Posterior vena cava (tissue), 2 donors: ENCODE results near the gene MEGF6. TPM values are rescaled to one million over a fixed set of nuclear protein-coding genes. Genes with fewer than 3 reads are reported as not detected.

Source experiments
- DNase-seq: peaks from one replicate; pipeline ENCODE4 v3.0.0-alpha.2; 2020; ENCODE audit warnings: low spot score
- intact Hi-C, 2 donors: fragments of 100-400 bp; cut with DNase I; formaldehyde crosslinking; loops; one replicate each; pipeline versions ENCODE4 v1.14.1 to v1.14.2; 2022 to 2023
- total RNA-seq, 2 donors: library from RNA; stranded (reverse); fragmentation: NEBNext Ultra II Directional; extraction: Animal tissue kit (Norgen Biotek cat#: 25700); gene quantifications; one replicate each; pipeline ENCODE4 v1.2.1, GENCODE V29; 2021
- donor health status: DM: yes; HTN: yes; CAD: no.
- donor health status: DM: yes; HTN: yes; CAD: no.

MEGF6 gene
- total RNA-seq, 2 donors from 2014 or later, result 82.3 to 123 TPM

- intact Hi-C loops, result no loop called here
- DNase-seq, result no peak
Observed at GRCh38 chr1:3474016-3474415, 137.3 kb downstream of the MEGF6 start.

GRCh38 chr1:3473381-3473844 is 137.9 kb downstream of the MEGF6 start:
- intact Hi-C loops, result no loop called here
- no peak for DNase-seq

GRCh38 chr1:3472906-3473305 is 138.4 kb downstream of the MEGF6 start:
- DNase-seq, result no peak
- intact Hi-C loops, result no loop called here

GRCh38 chr1:3472088-3472850 is 139.0 kb downstream of the MEGF6 start:
- DNase-seq, result no peak
- intact Hi-C loops, result no loop called here

GRCh38 chr1:3471356-3472087 is 139.8 kb downstream of the MEGF6 start:
- intact Hi-C loops, result no loop called here
- peak; percentile 80 for DNase-seq

- intact Hi-C loops, result no loop called here
- peak; percentile 79 for DNase-seq
Observed at GRCh38 chr1:3470650-3471355, 140.5 kb downstream of the MEGF6 start.

DNA sequence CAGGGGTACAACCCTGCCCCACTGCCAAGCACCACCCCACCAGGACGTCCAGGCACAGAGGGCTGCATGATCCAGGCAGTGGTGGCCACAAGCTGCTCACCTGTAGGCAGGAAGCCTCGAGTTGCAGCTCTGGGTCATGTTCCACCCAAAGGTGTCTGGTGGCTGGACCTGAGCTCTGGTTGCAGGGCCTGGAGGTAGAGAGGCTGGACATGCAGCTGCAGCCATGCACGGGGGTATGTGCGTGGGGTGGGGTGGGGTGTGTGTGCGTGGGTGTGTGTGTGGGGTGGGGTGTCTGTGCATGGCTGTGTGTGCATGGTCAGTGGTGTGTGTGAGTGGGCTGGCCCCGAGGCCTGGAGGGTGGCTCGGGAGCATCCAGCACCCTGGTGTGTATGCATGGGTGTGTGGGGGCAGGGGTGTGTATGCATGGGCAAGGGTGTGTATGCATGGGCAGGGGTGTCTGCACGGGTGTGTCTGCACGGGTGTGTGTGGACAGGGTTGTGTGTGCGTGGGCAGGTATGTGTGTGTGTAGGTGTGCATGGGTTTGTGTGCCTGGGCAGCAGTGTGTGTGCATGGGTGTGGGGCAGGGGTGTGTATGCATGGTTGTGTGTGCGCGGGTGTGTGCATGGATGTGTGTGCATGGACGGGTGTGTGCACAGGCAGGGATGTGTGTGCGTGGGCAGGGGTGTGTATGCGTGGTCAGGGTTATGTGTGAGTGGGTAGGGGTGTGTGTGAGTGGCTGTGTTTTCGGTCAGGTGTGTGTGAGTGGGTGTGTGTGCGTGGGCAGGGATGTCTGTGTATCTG is 141.3 kb downstream of the MEGF6 start:
- no peak for DNase-seq
- intact Hi-C loops, result no loop called here

DNA sequence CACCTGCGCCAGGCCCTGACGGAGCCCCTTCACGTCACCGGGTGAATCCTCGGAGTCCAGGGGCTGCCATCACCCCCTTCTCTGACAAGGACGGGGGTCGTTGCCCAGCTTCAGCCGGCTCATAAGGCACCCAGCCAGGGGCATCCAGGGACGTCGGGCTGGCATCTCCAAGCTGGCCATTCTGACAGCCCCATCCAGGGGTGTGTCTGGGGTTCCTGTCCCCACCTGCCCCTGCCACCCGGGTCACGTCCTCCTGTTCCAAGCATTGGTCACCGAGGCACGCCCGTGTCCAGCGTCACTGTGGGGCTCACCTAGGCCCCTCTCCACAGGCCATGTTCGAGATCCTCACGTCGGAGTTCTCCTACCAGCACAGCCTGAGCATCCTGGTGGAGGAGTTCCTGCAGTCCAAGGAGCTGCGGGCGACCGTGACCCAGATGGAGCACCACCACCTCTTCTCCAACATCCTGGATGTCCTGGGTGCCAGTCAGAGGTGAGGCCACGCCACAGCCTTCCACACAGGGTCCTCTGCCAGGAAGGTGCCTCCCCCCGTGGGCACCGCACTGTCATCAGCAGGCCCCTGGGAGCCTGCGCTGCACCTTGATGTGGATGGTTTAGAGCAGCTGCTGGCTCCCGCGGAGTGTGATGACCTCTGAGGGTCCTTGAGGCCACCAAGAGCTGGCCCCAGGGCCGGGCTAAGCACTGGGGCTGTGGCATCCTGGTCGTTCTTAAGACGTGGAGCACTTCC is 142.0 kb downstream of the MEGF6 start:
- intact Hi-C loops, result no loop called here
- peak; percentile 76 for DNase-seq

- peak; percentile 78 for DNase-seq
- intact Hi-C loops, result no loop called here
Observed at GRCh38 chr1:3468236-3469103, 142.8 kb downstream of the MEGF6 start.

DNA sequence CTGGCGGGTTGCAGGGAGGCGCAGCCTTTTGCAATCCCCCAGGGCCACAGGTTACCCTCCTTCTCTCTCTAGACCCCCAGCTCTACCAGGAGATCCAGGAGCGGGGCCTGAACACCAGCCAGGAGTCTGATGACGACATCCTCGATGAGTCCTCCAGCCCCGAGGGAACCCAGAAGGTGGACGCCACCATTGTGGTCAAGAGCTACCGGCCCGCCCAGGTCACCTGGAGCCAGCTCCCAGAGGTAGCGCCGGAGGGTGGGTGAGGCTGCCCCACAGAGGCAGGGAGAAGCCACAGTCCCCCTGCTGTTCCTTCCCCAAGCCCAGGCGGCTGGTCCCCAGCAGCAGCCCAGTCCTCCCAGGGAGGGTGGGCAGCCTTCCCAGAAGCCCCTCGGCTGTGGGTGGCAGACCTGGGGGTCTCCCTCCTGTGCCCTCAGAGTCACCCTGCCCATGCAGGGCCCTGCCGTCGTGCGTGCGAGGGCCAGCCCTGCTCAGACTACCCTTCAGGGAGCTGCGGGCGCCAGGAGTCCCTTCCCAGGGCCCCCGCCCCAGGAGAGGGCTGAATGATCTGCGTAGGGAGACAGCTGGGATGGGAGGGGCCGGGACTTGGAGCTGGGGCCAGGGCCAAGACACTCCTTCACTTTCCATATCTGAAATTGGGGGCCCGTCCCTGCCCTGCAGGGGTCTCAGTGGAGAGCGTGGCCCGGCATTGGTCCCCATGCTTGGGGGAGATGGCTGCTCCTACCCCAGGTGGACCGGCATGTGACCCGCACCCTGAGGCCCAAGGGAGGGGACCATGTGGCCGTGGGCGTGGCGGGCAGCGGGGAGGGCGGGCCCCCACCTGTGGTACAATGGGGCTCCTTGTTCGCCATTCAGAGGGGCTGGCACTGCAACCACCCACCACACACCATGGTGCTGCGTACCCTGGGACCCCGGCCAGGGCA is 143.9 kb downstream of the MEGF6 start:
- DNase-seq, result peak; percentile 69
- intact Hi-C loops, result no loop called here

DNA sequence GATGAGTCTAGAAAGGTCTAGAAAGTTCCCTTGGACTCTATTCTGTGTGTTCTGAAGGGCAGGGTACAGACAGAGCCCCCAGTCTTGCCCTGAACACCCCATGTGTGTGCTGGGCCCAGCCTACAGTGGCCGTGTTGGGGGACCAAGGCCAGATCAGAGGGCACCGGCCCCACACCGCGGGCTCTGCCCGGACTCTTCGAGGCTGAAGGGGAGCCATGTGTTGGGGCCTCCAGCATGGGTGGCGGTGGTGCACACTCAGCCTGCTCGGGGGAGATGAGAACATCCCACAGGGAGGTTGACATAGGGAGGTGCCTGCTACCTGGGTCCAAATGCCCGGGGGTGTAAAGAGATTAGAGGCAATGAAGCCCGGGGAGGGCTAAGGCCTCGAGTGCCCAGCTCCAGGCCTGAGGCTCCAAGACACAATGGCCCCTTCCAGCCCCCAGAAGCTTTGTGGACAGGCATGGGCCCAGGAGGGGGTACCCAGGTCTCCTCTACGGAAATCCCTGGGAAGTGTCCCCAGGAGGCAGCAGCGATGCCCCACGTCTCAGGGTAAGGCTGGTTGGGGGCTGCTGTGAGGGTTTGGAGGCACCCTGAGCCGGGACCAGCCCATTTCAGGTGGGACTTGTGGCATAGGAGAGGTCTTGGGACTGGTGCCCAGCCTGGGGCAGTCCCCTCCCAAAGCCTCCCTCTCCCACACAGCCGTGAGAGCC is 144.8 kb downstream of the MEGF6 start:
- DNase-seq, result peak; percentile 73
- intact Hi-C loops, result no loop called here

DNA sequence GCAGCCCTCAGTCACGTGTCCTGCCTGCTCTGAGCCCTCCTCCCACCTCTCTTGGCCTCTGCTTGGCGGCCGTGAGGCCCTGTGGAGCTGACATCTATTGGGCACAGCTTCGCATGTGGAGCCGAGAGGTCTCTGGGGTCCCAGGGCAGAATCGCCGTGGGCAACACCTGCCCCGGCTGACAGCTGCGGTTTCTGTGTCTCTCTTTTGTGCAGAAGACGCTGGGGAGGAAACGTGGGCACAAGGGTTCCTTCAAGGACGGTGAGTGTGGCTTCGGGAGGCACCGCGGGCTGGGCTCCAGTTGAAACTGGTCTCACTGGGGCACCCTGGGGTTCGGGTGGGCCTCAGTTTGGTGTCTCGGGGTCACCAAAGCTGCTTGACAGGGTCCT is 145.4 kb downstream of the MEGF6 start:
- DNase-seq, result no peak
- intact Hi-C loops, result no loop called here

DNA sequence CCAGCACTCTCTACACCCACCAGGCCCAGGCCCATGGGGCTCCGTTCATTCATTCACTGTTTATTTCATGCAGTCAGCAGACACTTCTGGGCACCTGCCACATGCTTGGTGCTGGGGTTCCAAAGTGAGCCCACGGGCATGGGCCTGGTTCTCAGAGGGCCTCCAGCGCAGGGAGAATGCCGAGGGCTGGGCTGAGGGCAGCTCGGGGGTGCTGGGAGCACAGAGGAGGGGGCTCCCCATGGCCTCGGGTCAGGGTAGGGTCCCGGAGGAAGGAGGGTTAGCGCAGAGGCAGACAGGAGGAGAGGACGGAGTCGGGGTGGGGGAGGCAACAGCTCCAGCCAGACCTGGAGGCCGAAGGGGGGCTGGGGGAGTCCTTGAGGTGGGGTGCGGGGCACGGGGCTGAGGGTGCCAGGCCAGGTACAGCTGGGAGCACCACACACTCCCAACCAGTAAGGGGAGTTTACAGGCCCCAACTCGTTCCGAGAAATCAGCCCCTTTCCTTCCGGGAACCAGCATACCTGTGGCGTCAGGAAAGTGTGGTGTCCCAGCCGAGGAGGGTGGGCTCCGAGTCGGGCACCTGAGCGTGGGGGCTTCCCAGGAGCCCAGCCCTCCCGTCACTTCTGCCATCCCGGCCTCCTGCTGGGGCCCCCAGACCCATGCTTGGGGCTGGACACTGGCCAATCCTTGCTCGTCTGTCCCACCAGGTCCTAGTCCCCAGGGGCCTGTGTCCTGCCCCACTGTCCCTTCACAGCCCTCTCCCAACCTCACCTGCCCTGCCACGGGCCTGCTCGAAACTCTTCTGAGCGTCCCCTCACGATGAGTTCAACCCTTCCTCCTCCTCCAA is 146.0 kb downstream of the MEGF6 start:
- intact Hi-C loops, result no loop called here
- DNase-seq, result peak; percentile 76

- intact Hi-C loops, result no loop called here
Observed at GRCh38 chr1:3464649-3465025, 146.7 kb downstream of the MEGF6 start.

DNA sequence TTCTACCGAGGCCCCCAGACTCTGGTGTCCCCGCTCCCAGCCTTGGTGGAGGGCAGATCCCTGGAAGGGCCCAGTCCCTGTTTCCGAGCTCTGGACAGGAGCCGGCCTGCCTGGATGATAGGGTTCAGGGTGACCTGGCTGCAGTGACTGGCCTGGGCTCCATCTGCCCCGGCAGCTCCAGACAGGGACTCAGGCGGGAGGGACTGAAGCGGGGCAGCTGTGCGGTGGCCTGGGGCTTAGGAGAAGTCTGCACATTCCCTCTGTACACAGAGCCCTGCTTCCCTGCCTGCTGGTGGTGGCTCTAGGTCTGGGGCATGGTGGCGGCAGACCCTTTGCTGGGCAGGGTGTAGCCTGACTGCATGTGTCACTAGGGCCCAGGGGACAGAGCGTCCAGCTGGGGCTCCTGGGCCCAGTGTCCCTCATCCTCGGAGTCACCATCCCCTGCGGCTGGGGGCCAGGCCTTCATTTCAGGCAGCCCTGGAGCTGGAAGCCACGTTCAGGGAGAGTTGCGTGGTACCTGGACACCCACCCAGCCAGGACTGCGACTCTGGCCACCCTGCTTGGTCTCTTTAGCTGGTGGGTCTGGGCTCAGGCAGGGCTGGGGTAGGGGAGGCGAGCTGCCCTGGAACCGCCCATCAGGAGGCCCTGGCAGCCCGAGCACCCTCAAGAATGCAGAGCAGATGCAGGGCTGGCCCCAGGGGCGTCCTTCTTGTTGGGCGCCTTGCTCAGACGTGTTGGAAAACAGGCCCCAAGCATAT is 147.2 kb downstream of the MEGF6 start:
- intact Hi-C loops, result no loop called here
- DNase-seq, result peak; percentile 77

More at GRCh38 chr1:3464649-3465025, 146.7 kb downstream of the MEGF6 start:
- no peak for DNase-seq
